ENCODE data around the gene GINS2. TPM values are rescaled to one million over a fixed set of nuclear protein-coding genes. Genes with fewer than 3 reads are reported as not detected.

GINS2 gene
- 40.1 and 44.1 TPM in 2 replicates for total RNA-seq (2014; rRNA removed; shearing (Covaris generic))
- polyA plus RNA-seq (2015; cell fraction: cytosol; rRNA removed): 23.6 and 30.9 TPM in 2 replicates
- 10.0 and 10.4 TPM in 2 replicates for polyA plus RNA-seq (2015; cell fraction: nucleus; rRNA removed)

DNA sequence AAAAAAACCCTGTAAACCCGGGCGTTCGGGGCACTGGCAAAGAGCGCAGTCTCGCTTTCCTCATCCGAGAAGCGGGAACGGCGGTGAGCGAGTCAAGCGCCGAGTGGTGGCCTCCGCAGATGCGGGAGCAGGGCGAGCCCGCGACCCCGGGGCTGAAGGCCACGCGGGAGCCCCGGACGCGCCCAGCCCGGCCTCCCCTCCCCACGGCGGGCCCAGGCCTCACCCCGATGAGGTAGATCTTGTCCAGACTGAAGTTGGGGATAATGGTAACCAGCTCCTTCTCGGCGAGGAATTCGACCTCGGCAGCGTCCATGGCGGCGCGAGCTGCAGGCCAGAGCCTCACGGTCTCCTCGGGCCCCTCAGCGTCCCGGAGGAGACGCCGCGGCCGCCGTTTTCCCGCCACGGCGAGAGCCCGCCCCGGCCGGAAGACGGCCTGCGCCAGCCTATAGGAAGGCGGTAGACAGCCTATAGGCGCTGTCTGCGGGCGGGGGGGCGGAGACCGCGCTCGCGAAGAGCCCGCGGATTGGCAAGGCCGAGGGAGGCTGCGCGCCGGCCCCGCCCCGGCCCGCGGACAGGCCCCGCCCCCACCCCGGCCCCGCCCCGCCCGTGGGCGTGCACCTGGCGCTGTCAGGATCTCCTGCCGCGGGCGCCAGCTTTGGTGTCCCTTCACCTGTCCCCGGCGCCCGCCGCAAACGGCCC is at the start of gene GINS2:
Gene GINS2 (minus strand): TSS at position 369 of the 699 bp plus-strand sequence. CDS start 56 bp downstream, at position 313.
- peak; percentile 84 for DNase-seq (ENCODE audit: low read depth)

DNA sequence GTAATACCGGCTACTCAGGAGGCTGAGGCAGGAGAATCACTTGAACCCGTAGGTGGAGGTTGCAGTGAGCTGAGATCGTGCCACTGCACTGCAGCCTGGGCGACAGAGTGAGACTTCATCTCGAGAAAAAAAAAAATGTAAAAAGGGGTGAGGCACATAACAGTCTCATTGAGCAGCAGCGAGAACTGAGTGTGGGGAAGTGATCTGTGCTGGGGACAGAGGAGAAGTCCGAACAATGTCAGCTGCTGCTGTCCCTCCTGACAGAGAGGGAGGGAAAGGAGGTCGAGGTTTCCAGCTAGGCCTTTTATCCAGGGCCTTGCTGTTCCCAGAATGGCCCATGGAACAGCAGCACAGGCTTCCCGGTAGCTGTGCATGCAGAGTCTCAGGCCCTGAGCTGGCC is 48.2 kb upstream of the GINS2 start:
- DNase-seq (ENCODE audit: low read depth): no peak

DNA sequence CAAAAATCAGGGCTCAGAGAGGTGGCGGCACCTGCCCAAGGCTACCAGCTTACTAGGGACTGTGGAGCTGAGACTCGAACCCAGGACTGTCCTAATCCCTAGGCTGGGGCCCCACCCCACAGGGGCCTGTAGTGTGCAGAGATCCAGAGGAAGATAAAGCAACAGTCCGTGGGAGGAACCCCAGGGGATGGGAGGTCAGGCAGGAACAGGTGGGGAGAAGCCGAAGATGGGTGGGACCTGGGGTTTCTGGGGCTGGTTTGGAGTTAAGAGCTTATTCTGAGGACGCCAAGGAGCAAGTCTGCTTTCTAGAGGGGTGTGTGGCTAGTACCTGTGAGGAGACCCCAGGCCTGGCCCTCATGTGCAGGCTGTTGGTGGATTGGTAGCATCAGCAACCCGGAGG is 47.2 kb upstream of the GINS2 start:
- DNase-seq (ENCODE audit: low read depth): no peak

DNA sequence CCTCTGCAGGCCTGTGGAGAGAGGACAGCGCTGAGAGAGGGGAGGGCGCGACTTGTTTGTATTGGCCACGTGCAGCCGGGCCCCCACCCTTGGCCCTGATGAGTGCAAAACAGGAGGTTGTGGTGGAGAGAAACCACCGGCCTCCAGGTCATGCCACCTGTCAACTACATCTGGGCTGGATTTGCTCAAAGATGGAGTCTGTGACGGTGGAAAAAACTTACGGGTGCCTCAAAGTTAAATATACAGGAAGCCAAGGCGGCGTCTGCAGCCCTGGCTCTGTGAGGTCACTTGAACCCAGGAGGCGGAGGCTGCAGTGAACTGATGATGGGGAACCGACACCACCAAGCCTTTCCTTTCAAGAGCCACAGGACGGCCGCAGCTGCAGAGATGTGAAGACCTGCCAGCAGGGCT is 46.5 kb upstream of the GINS2 start:
- no peak for DNase-seq (ENCODE audit: low read depth)

DNA sequence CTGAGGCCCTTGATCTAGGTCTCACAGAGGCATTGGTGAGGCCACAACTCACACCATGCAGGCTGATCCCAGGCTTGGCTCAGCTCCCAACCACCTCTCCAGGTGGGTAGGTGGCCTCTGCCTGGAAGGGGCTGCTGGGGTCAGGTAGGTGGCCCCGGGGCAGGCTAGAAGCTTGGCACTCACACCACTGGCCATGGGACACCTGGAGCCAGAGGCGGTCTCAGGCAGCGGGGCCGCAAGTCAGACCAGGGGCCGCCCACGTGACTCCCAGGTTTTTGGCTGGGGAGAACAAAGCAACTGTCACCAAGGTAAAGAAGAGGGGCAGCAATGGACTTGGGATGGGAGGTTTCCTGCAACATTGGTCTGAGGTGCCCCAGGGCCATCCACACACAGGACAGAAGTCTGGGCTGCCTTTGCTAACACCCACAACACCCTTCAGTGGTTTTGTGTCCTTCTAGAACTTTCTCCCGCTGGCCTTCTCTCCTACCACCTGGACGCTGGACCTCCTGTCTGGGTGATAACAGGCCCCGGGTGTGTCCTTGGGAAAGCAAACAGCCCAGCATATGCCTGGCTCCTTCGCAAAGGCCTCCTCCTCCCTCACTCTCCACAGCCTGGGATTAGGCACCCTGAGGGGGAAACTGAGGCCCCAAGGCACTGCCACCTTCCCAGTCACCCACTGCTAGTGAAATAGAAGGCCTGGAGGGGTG is 45.7 kb upstream of the GINS2 start:
- DNase-seq (ENCODE audit: low read depth): no peak

DNA sequence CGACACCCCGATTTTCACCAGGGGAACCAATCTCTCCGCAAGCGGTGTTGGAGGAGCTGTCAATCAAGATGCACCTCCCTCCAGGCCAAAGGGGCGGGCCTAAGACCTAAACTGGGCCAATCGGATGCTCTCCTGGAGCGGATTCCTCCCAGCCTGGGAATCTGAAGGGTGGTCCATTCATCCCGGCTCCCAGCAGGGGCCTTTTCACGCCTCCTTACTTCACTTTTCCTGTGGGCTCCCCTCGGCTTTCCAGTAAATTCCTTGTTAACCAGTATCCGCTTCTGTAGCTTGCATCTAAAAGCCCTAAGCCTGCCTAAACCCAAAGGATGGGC is 45.1 kb upstream of the GINS2 start:
- no peak for DNase-seq (ENCODE audit: low read depth)

DNA sequence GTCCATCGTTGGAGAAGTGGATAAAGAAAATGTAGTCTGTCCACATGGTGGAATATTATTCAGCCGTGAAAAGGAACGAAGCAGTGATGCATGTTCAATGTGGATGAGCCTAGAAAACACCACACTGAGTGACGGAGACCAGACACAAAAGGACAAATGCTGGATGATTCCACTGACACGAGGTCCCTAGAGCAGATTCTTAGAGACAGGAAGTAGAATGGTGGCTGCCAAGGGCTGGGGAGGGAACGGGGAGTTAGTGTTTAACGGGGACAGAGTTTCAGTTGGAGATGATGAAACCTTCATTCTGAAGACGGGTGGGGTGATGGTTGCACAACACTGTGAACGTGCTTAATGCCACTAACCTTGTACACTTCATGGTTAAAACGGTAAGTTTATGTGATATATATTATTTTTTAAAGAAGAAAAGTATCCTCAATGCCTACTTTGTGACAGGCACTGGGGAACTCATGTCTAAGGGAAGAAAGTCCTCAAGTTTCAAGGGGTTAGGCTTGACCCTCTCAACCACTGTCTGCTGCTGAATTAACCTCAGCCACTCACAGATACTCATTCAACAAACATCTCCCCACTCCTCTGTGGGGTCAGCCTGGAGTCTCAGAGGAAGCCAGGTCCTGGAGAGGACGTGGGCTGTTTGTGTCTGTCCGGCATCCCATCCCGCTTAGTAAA is 44.5 kb upstream of the GINS2 start:
- no peak for DNase-seq (ENCODE audit: low read depth)

DNA sequence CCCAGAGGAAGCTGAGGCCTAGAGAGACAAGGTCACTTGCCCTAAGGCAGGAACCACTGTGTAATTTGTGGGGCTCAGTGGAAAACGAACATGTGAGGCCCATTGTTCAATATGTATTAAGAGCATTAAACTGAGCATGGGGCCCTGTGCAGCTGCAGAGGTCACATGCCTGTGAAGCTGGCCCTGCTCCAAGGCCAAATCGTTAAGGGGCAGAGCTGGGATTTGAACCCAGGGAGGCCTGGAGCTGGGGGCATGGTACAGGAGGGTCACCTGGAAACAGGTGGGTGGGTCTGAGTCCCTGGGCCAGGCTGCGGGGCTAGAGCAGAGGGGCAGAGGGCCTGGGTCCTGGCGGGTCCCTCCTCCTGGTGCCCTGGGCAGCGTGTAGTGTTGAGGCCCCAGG is 42.4 kb upstream of the GINS2 start:
- DNase-seq (ENCODE audit: low read depth): no peak

DNA sequence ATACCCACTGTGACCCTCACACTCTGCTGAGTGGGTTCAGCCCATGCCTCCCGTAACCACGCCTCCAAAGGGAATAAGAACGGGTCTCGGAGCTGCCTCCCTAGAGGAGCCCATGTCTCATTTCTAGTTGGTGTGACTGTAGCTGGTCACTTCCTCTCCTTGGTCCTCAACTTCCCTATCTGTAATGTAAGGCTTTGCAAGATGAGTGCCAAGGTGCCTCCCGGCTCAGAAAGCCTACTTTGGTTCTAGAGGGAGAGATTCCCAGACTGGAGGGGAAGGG is 41.4 kb upstream of the GINS2 start:
- DNase-seq (ENCODE audit: low read depth): no peak

DNA sequence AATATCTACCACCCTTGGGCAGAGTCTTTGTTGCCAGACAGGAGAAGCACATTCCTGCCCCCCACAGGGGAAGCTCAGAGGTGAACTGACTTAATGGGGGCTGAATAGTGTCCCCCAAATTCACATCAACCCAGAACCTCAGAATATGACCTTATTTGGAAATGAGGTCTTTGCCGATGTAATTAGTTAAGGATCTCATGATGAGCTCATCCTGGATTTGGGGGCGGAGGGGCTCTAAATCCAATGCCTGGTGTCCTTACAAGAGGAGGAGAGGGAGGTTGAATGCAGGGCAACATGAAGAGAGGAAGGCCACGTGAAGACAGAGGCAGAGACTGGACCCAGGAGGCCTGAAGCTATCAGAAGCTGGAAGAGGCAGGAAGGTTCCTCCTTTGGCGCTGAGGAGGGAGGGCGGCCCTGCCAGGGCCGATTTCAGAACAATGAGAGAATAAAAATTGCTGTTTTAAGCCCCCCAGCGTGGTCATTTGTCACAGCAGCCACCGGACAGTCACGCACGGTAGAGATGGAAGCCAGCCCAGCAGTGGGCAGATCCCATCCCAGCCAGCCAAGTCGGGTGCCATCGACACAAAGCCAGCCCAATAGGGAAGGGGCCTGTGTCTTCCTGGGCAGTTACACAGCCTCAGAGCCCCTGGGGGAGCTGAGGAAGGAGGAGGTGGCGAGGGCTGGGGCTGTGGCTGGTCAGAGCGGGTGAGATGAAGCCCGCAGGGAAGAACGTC is 40.9 kb upstream of the GINS2 start:
- no peak for DNase-seq (ENCODE audit: low read depth)

DNA sequence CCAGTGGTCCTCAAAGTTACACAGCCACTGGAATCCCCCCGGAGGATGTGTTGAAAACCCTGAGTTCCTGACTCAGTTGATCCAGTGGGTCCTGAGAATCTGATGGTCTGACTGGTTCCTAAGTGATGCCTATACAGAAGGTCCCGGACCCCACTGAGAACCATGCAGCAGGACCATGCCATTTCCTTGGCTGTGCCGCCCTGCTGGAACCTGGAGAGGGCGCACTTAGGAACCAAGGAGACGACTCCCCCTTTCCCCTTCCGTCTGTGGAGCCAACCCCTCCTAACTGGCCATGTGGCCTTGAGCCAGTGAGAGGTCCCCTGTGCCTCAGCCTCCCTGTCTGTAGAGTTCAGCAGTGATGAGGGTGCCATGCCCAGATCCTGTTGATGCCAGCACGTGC is 40.1 kb upstream of the GINS2 start:
- no peak for DNase-seq (ENCODE audit: low read depth)

DNA sequence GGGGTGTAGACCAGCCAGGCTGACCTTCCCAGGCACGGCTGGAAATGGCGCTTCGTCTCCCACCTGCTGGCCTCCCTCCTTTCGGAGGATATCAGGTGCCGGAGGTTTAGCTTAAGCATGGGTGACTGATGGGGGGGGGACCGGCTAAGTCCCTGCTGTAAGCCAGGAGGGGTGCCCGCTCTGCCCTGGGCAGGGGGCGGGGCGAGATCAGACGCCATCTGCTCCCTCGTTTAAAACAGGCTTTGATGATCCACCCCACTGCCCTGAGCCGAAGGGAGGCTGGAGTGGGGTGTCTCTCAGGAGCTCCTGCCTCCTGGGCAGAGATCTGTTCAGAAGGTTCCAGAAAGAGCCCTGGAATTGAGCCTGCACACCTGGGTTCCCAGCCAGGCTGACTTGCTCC is 36.2 kb upstream of the GINS2 start:
- no peak for DNase-seq (ENCODE audit: low read depth)

DNA sequence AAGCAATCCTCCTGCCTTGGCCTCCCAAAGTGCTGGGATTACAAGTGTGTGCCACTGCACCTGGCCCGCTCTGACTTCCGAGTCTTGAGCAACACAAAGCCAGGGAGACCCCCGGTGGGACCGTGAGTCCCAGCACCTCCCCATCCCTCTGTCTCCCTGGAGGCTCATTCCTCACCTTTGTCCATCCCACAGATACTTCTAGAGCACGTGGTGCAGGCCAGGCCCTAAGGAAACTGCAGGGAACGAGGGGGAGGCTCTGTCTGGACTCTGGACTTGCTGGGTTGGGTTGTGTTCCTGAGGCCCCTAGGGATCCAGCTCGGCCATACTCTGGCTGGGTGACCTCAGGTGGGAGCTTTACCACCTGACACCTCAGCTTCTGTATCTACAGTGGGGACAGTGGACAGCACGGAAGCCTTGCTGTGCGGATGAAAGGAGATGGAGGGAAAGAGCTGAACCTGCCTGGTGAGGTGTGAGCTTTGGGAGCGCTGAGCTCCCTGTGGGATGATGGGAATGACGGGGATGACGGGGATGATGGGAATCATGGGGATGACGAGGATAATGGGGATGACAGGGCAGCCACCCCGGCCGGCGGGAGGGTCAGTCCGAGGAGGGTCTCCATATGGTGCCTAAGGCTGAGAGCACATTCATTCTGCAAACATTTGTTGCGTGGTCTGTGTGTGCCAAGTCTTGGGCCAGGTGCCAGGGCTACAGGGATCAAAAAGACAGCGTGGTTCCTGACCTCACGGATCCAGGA is 35.5 kb upstream of the GINS2 start:
- no peak for DNase-seq (ENCODE audit: low read depth)

DNA sequence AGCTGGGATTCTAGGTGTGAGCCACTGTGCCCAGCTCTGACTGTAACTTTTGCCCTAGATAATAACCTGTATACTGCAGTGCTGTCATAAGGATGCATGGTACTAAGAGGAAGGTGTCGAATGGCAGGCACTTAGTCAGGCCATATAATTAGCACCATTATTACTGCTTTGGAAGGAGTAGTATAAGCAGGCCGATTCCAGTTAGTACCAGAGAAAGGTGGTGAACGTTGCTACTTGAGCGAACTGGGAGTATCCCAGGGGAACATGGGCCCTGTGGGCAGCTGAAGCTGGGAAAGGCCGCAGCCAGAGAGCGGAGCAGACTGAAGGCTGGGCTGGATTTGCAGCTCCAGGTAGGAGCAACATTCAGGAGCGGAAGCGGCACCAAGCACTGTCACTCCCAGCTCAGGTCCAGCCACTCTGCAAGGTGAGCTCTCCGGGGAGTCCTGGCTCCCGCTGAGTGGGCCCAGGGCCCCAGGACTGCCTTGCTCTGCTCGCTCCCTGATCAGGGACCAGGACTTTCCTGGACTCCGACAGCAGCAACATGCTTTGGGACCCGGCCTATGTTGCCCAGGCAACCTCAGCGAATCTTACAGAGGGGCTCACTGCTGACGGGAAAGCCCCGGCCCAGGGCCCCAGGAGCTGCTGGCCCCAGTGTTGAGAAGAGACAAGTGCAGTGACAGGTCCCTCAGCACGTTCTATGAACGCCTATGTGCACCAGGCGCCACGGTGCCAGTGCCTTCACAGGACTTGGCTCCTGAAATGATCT is 33.6 kb upstream of the GINS2 start:
- no peak for DNase-seq (ENCODE audit: low read depth)

DNA sequence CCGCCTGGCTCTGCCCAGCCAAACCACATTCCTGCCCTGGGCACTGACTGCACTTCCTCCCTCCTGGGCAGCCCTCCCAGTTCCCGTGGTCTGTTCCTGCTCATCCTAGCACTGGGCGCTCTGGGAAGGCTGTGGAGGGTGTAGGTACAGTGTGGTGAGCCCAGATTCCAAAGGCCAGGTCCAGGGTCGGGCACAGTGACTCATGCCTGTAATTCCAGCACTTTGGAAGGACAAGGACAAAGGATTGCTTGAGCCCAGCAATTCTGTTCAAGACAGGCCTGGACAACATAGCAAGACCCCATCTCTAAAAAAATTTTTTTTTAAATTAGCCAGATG is 31.5 kb upstream of the GINS2 start:
- peak; percentile 88 for DNase-seq (ENCODE audit: low read depth)

DNA sequence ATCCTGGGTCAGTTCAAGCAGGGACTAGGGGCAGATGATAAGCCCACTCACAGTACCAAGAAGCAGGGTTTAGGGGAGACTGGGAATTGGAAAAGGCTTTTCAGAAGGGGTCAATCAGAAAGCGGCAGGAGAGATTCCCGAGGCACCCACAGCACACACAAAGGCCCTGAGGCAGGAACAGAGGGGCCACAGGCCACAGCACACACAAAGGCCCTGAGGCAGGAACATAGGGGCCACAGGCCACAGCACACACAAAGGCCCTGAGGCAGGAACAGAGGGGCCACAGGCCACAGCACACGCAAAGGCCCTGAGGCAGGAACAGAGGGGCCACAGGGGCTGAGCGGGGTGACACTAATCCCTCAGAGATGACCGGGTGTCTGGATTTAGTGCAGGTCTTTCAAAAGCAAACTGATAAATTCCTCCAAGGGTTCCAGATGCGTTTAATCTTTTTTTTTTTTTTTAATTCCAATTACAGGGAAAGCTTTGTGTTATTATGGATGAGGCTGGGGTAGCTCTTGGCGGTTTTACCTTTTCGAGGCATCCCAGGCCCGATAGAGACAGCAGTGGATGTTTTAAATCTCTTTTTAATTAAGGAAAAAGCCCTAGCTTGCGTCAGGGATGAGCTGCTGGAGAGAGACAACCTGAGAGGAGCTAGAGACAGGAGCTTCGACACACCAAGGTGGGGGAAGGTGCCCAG is 31.0 kb upstream of the GINS2 start:
- DNase-seq (ENCODE audit: low read depth): no peak

DNA sequence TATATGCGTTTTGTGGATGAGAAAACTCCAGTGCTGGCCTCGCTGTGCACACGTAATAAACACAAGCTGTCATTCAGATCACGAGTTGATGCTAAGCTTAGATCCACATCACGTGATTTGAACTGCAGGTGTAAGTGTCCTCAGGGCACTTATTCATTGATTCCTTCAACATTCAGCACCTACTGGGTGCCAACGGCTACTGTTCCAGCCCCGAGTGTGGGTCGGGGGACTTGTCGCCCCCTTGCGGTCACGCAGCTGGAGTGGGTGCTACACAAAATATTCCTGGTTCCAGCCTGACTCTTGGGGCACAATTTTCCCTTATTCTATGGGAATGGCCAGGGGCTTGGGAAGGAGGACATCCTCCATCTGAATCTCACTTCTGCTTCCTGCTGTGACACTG is 29.9 kb upstream of the GINS2 start:
- no peak for DNase-seq (ENCODE audit: low read depth)

DNA sequence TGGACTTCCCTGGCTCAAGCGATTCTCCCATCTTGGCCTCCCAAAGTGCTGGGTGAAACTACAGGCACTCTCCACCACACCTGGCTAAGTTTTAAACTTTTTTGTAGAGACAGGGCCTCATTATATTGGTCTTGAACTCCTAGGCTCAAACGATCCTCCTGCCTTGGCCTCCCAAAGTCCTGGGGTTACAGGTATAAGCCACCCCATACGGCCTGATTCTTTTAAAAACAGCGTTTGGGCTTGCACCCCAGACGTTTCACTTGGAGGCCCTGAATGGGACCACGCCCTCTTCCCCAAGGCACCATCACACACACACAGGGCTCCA is 29.4 kb upstream of the GINS2 start:
- DNase-seq (ENCODE audit: low read depth): no peak

DNA sequence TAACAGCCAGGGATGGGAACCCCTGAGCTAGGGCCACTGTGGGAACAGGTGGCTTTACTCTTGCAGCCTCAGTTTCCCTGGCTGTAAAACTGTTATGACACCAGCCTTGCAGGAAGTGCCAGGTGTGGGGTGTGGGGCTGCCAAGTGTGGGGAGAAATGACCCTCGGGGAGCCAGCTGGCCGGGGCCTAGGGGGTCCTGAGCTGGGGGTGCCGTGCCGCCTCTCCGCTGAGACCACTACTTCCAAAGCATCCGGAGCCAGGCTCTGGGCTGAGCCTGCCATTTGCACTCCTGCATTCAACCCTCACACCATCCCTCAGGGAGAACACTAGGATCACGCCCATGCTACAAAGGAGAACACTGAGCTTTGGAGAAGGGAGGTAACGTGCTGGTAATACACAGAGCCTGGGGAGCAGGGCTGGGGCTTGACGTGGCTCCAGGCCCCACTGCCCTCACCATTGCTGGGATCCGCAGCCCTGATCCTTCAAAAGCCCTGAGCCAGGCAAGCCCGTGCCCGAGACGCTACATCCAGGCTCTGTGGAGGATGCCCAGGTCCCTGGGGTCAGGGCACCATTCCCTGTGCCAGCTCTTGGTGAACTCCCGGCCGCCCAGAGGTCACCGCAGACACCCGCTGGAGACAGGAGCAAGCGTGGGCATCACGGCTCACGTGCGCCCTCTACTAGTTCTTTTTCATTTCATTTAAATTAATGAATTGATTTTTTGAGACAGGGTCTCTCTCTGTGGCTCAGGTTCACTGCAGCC is 28.8 kb upstream of the GINS2 start:
- DNase-seq (ENCODE audit: low read depth): peak; percentile 42

DNA sequence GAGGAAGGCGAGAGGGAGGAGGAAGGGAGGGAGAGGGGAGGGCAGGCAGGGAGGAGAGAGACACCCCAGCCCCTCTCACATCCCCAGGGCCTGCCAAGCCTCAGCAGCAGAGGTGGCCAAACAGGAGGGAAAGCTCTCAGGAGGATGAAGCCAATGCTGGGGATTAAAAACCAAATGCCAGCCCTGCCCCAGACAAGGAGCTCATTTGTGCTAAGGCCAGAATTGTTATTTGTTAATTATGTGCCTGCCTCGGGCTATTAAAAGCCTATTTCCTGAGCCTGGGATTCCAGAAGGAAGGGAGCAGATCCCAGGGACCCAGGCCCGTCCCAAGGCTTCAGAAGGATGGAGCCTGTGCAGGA is 27.9 kb upstream of the GINS2 start:
- DNase-seq (ENCODE audit: low read depth): no peak
